Fibroblast of the aortic adventitia (primary cell): ENCODE measurements around the gene ACADS. TPM values are rescaled to one million over a fixed set of nuclear protein-coding genes. Genes with fewer than 3 reads are reported as not detected.

Experiments used
- DNase-seq: peaks from one replicate; pipeline ENCODE4 v3.0.0-alpha.2; 2010; ENCODE audit warnings: low read depth
- H3K4me3 ChIP-seq: 2 replicates; pipeline ENCODE4 v1.5.1; 2011; ENCODE audit warnings: low read depth, mild to moderate bottlenecking, control low read depth, low read length, moderate library complexity
- total RNA-seq: library from RNA; depleted of rRNA; stranded (reverse); fragments of >200 nt; gene quantifications from 2 replicates; pipeline ENCODE4 v1.2.3, GENCODE V29; 2012; ENCODE audit warnings: low replicate concordance
- TF ChIP-seq, protein P1 (sequence below): IDR thresholded peaks from 2 replicates; pipeline ENCODE4 v1.5.1; 2011; ENCODE audit warnings: mild to moderate bottlenecking, low read length, control low read depth, inconsistent platforms; ENCODE audit not compliant: insufficient read depth

The ACADS gene
- total RNA-seq, 1 donor = 7.5 TPM

DNA sequence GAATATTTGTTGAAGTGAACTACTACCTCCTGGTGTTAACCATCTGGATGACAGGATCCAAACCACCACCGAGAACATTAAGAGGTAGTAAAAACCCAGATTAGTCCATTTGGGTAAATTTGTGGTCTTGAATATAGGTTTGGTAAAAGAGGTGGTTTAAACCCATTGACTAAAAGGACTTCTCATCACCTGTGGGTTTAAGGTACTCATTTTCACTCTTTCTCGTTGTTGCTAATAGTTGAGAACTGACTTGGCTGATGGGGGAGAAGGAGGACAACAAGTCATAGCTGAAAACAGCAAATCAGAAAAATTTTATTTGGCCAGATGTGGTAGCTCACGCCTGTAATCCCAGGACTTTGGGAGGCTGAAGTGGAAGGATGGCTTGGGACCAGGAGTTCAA, 59.2 kb downstream of the ACADS start:
- TF ChIP-seq, protein P1, sequence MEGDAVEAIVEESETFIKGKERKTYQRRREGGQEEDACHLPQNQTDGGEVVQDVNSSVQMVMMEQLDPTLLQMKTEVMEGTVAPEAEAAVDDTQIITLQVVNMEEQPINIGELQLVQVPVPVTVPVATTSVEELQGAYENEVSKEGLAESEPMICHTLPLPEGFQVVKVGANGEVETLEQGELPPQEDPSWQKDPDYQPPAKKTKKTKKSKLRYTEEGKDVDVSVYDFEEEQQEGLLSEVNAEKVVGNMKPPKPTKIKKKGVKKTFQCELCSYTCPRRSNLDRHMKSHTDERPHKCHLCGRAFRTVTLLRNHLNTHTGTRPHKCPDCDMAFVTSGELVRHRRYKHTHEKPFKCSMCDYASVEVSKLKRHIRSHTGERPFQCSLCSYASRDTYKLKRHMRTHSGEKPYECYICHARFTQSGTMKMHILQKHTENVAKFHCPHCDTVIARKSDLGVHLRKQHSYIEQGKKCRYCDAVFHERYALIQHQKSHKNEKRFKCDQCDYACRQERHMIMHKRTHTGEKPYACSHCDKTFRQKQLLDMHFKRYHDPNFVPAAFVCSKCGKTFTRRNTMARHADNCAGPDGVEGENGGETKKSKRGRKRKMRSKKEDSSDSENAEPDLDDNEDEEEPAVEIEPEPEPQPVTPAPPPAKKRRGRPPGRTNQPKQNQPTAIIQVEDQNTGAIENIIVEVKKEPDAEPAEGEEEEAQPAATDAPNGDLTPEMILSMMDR = no peak

DNA sequence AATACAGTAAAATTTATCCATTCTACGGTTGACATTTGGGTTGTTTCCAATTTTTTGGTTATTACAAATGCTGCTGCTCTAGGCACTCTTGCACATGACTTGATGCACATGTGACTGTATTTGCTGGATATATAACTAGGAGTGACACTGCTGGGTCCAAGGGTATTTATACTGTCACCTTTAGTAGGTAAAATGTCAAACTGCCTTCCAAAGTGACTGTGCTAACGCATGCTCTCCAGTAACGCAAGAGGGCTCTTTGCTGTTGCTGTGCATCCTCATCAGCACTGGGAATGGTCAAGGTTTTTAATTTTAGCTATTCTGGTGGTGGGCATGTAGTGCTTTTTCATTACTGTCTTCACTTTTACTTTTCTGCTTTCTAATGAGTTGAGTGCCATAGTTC, 62.3 kb downstream of the ACADS start:
- TF ChIP-seq, protein P1 = no peak
- no peak for DNase-seq
- H3K4me3 ChIP-seq = no peak overlapping the region

More for the DNA sequence above, 59.2 kb downstream of the ACADS start:
- no peak overlapping the region for H3K4me3 ChIP-seq
- DNase-seq = no peak

Other genes with a start within 250 kb of the ACADS start
- gene DYNLL1, start 229.7 kb upstream of the ACADS start, total RNA-seq = 93.5 and 453 TPM in 2 replicates
- gene COQ5, start 196.7 kb upstream of the ACADS start, total RNA-seq = 26.1 and 29.6 TPM in 2 replicates
- gene RNF10, start 191.5 kb upstream of the ACADS start, total RNA-seq = 96.7 and 125 TPM in 2 replicates
- 17.5 and 31.3 TPM in 2 replicates for gene POP5, start 144.4 kb upstream of the ACADS start, total RNA-seq
- gene CABP1, start 85.2 kb upstream of the ACADS start, total RNA-seq = 0.54 TPM in 1 of 2 replicates, not detected in the other
- 77.1 and 135 TPM in 2 replicates for gene MLEC, start 38.7 kb upstream of the ACADS start, total RNA-seq
- gene UNC119B, start 15.4 kb upstream of the ACADS start, total RNA-seq = 18.2 and 19.8 TPM in 2 replicates
- 15.9 and 18.3 TPM in 2 replicates for gene SPPL3, start 178.5 kb downstream of the ACADS start, total RNA-seq